GM10248 (cell line): ENCODE measurements around the gene CERS6.
"Not testable (repeated sequence)": the region's sequence is repeated elsewhere in the genome, so short reads cannot be mapped to it uniquely, and the experiment has no call there.

Source experiments
- CTCF ChIA-PET: fragments of 300-600 bp; sonication (Branson Sonifier 250); formaldehyde crosslinking; extraction: SDS; loops from one replicate; lab custom pipeline; 2021; ENCODE audit warnings: antibody characterized with exemption; lab: Yijun Ruan, JAX
- POLR2A ChIA-PET: fragments of 350-650 bp; sonication (Branson Sonifier 250); formaldehyde crosslinking; extraction: SDS; loops from one replicate; lab custom pipeline; 2020; ENCODE audit warnings: antibody characterized with exemption; lab: Yijun Ruan, JAX
- DNase-seq: peaks from one replicate; pipeline ENCODE4 v3.0.0; 2012; ENCODE audit errors: extremely low spot score
- TF ChIP-seq, protein P1 (sequence below): IDR thresholded peaks from 2 replicates; pipeline ENCODE4 v1.5.1; 2012; ENCODE audit warnings: mild to moderate bottlenecking, low read depth; ENCODE audit errors: extremely low read depth, missing control alignments, control extremely low read depth

The CERS6 gene

GRCh38 chr2:168660870-168661862, 205.1 kb downstream of the CERS6 start:
- no peak for DNase-seq
- ChIA-PET CTCF (interaction anchor here (0.6 kb wide), 1 partner anchor 9 kb away, joined by 3 read pairs; no protein-coding TSS in a partner anchor), POLR2A (no interaction called here)
- TF ChIP-seq, protein P1, sequence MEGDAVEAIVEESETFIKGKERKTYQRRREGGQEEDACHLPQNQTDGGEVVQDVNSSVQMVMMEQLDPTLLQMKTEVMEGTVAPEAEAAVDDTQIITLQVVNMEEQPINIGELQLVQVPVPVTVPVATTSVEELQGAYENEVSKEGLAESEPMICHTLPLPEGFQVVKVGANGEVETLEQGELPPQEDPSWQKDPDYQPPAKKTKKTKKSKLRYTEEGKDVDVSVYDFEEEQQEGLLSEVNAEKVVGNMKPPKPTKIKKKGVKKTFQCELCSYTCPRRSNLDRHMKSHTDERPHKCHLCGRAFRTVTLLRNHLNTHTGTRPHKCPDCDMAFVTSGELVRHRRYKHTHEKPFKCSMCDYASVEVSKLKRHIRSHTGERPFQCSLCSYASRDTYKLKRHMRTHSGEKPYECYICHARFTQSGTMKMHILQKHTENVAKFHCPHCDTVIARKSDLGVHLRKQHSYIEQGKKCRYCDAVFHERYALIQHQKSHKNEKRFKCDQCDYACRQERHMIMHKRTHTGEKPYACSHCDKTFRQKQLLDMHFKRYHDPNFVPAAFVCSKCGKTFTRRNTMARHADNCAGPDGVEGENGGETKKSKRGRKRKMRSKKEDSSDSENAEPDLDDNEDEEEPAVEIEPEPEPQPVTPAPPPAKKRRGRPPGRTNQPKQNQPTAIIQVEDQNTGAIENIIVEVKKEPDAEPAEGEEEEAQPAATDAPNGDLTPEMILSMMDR, result no peak

DNA sequence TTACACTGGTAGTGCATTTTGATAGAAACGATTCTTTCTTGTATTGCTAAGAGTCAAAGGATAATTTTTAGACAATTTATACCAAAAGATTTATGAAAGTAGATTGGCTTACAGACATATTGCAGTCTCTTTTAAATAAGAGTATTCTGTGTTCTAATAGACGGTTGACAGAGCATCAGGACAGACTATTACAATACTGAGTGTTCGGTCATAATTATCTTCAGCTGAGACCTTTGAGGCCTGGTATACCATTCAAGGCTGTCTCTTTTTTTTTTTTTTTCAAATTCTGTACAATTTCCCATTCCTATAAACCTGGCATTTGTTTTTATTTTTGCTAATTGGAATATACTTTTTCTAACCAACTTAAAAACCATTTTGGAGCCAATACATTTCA, 205.8 kb downstream of the CERS6 start:
- DNase-seq, result no peak
- ChIA-PET CTCF (interaction anchor here (0.6 to 1.3 kb wide), 3 partner anchors 9 to 25 kb away, joined by 3 to 5 read pairs (median 5); no protein-coding TSS in a partner anchor), POLR2A (no interaction called here)
- TF ChIP-seq, protein P1, result no peak

GRCh38 chr2:168662651-168663208, 206.7 kb downstream of the CERS6 start:
- POLR2A ChIA-PET, result no interaction called here
- DNase-seq, result no peak
- TF ChIP-seq, protein P1, result no peak
- CTCF ChIA-PET, result interaction anchor here (0.9 to 1.3 kb wide), 4 partner anchors 14 to 41 kb away, joined by 3 to 5 read pairs (median 4); no protein-coding TSS in a partner anchor

DNA sequence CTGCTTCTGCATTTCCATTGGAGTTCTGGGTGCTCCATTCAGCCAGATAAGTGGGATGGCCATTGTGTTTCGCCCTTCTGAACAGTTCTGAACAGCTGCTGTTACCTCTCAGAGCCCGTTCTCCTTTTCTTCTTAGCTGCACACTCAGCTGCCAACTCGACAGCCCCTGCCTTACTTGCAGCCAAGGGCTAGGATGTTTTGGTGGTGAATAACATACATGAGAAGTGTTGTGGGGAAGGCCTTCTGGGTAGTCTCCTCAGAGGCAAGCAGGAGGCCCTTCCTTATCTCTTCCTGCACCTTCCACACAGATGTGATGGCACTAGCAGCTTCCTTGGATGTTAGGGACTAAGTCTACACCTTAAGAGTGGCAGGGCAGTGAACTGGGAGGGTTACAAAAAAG, 207.9 kb downstream of the CERS6 start:
- POLR2A ChIA-PET, result no interaction called here
- TF ChIP-seq, protein P1, result no peak
- no peak for DNase-seq
- CTCF ChIA-PET, result no interaction called here

- POLR2A ChIA-PET, result not testable (repeated sequence)
- CTCF ChIA-PET, result interaction anchor here (0.9 to 1.4 kb wide), 2 partner anchors 14 to 35 kb away, joined by 3 to 4 read pairs; no protein-coding TSS in a partner anchor
These were observed 208.6 kb downstream of the CERS6 start for GRCh38 chr2:168664715-168665114.

DNA sequence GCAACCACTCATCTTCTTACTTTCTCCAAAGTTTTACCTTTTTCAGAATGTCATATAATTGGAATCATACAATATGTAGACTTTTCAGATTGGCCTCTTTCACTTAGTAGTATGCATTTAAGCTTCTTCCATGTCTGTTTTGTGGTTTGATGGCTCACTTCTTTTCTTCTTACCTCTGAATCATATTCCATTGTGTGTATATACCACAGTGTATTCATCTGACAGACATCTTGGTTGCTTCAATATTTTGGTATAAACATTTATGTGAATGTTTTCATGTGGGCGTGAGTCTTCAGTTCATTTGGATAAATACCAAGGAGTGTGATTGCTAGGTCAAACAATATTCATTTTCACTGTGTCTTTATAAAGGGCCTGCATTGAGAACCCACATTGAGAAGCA, 210.3 kb downstream of the CERS6 start:
- POLR2A ChIA-PET, result no interaction called here
- CTCF ChIA-PET, result interaction anchor here (1.0 kb wide), 1 partner anchor 15 kb away, joined by 3 read pairs; no protein-coding TSS in a partner anchor
- DNase-seq, result no peak
- TF ChIP-seq, protein P1, result no peak

More at GRCh38 chr2:168664715-168665114, 208.6 kb downstream of the CERS6 start:
- DNase-seq, result not testable (repeated sequence)
